OCI-LY1 (cell line): ENCODE data around the gene ZNF354C.
"Not testable (repeated sequence)": the region's sequence is repeated elsewhere in the genome, so short reads cannot be mapped to it uniquely, and the experiment has no call there.

Source experiments
- H2AFZ ChIP-seq: fragments of 200-600 bp; sonication (generic), shearing (Covaris generic); 2 replicates; pipeline ENCODE4 v1.6.0; 2014; ENCODE audit warnings: antibody characterized with exemption, mild to moderate bottlenecking, low read length
- H3F3A ChIP-seq: fragments of 200-600 bp; sonication (generic), shearing (Covaris generic); 2 replicates; pipeline ENCODE4 v1.6.0; 2014; ENCODE audit warnings: mild to moderate bottlenecking, antibody characterized with exemption, low read length, moderate library complexity; ENCODE audit not compliant: insufficient read depth
- H3K27ac ChIP-seq: fragments of 200-600 bp; sonication (generic); 2 replicates; pipeline ENCODE4 v1.5.1; 2014; ENCODE audit warnings: low read length, mixed run types, mild to moderate bottlenecking, low read depth; ENCODE audit not compliant: poor library complexity, severe bottlenecking
- H3K27me3 ChIP-seq: fragments of 200-600 bp; sonication (generic); 2 replicates; pipeline ENCODE4 v1.6.0; 2014; ENCODE audit warnings: antibody characterized with exemption, mild to moderate bottlenecking, low read length, moderate library complexity; ENCODE audit not compliant: insufficient read depth
- H3K36me3 ChIP-seq: fragments of 200-600 bp; sonication (generic); 2 replicates; pipeline ENCODE4 v1.6.1; 2014; ENCODE audit warnings: mild to moderate bottlenecking, antibody characterized with exemption, low read length, moderate library complexity, mixed read lengths; ENCODE audit not compliant: insufficient read depth
- H3K4me1 ChIP-seq: fragments of 200-600 bp; sonication (generic); 2 replicates; pipeline ENCODE4 v1.5.1; 2014; ENCODE audit warnings: mild to moderate bottlenecking, low read length, moderate library complexity; ENCODE audit not compliant: insufficient read depth, severe bottlenecking
- H3K4me2 ChIP-seq: fragments of 200-600 bp; sonication (generic), shearing (Covaris generic); 2 replicates; pipeline ENCODE4 v1.6.1; 2014; ENCODE audit warnings: low read length
- H3K4me3 ChIP-seq: fragments of 200-600 bp; sonication (generic); 2 replicates; pipeline ENCODE4 v1.5.1; 2014; ENCODE audit warnings: low read length, low read depth, mild to moderate bottlenecking, mixed read lengths; ENCODE audit not compliant: poor library complexity, severe bottlenecking
- H3K79me2 ChIP-seq: fragments of 200-600 bp; shearing (Covaris generic); 2 replicates; pipeline ENCODE4 v1.6.1; 2016; ENCODE audit warnings: mixed run types, low read length, mixed read lengths; ENCODE audit not compliant: insufficient read depth
- H3K9ac ChIP-seq: fragments of 200-600 bp; sonication (generic), shearing (Covaris generic); 2 replicates; pipeline ENCODE4 v1.6.1; 2014; ENCODE audit warnings: mild to moderate bottlenecking, low read length, mixed read lengths
- H3K9me2 ChIP-seq: fragments of 200-600 bp; sonication (generic), shearing (Covaris generic); 2 replicates; pipeline ENCODE4 v1.6.1; 2014; ENCODE audit warnings: low read depth, mild to moderate bottlenecking, low read length, mixed read lengths
- H3K9me3 ChIP-seq: fragments of 200-600 bp; shearing (Covaris generic); 2 replicates; pipeline ENCODE4 v1.6.1; 2014; ENCODE audit warnings: low read length, mixed read lengths
- H4K20me1 ChIP-seq: fragments of 200-600 bp; sonication (generic), shearing (Covaris generic); 2 replicates; pipeline ENCODE4 v1.6.0; 2016; ENCODE audit warnings: mild to moderate bottlenecking, low read length; ENCODE audit not compliant: insufficient read depth
- CTCF ChIP-seq: fragments of 200-600 bp; sonication (generic), shearing (Covaris generic); IDR thresholded peaks from 2 replicates; pipeline ENCODE4 v1.5.1; 2017; ENCODE audit warnings: mild to moderate bottlenecking, antibody characterized with exemption, low read length, moderate library complexity, mixed read lengths
- EZH2 ChIP-seq: fragments of 200-600 bp; sonication (generic), shearing (Covaris generic); IDR thresholded peaks from 2 replicates; pipeline ENCODE4 v1.8.0; 2017; ENCODE audit warnings: borderline replicate concordance, mixed run types, mild to moderate bottlenecking, antibody characterized with exemption, low read length, moderate library complexity, mixed read lengths

The ZNF354C gene

GRCh38 chr5:179080724-179081123 is 20.6 kb downstream of the ZNF354C start:
- no peaks in the 10 kb centered on the region for H3K27me3 ChIP-seq
- no peak for TF ChIP-seq CTCF
- TF ChIP-seq EZH2 = no peak
- H4K20me1 ChIP-seq = no peaks in the 10 kb centered on the region
- no peaks in the 10 kb centered on the region for H3K4me1 ChIP-seq
- H3K36me3 ChIP-seq = no peaks in the 10 kb centered on the region
- H3K9me3 ChIP-seq = peaks cover 32% of the 10 kb centered on the region
- H3K4me2 ChIP-seq = no peak overlapping the region
- no peak overlapping the region for H3K27ac ChIP-seq
- no peaks in the 10 kb centered on the region for H3K79me2 ChIP-seq
- no peak overlapping the region for H2AFZ ChIP-seq
- H3K9me2 ChIP-seq = no peaks in the 10 kb centered on the region
- H3F3A ChIP-seq = no peaks in the 10 kb centered on the region
- H3K4me3 ChIP-seq = no peak overlapping the region
- no peak overlapping the region for H3K9ac ChIP-seq

GRCh38 chr5:179089502-179089901 is 29.3 kb downstream of the ZNF354C start:
- Histone ChIP-seq H3K27ac (no peak overlapping the region), H3K9me2 (no peaks in the 10 kb centered on the region), H3K4me1 (no peaks in the 10 kb centered on the region), H3K9me3 (peaks cover 1% of the 10 kb centered on the region; the same call in 1 of the 2 replicates), H3K9ac (no peak overlapping the region), H4K20me1 (no peaks in the 10 kb centered on the region), H3F3A (no peaks in the 10 kb centered on the region), H2AFZ (no peak overlapping the region), H3K27me3 (no peaks in the 10 kb centered on the region), H3K79me2 (no peaks in the 10 kb centered on the region), H3K4me2 (no peak overlapping the region), H3K36me3 (no peaks in the 10 kb centered on the region), H3K4me3 (no peak overlapping the region)
- TF ChIP-seq CTCF (no peak), EZH2 (no peak)

- not testable (repeated sequence) for H3K9ac ChIP-seq, H3K4me3 ChIP-seq, H2AFZ ChIP-seq, H3K9me2 ChIP-seq, H3K4me2 ChIP-seq, H3K27ac ChIP-seq, H3K36me3 ChIP-seq, H4K20me1 ChIP-seq, H3K27me3 ChIP-seq, H3K9me3 ChIP-seq, H3K79me2 ChIP-seq, H3K4me1 ChIP-seq, H3F3A ChIP-seq
These were observed 41.1 kb downstream of the ZNF354C start for GRCh38 chr5:179101282-179101681.

DNA sequence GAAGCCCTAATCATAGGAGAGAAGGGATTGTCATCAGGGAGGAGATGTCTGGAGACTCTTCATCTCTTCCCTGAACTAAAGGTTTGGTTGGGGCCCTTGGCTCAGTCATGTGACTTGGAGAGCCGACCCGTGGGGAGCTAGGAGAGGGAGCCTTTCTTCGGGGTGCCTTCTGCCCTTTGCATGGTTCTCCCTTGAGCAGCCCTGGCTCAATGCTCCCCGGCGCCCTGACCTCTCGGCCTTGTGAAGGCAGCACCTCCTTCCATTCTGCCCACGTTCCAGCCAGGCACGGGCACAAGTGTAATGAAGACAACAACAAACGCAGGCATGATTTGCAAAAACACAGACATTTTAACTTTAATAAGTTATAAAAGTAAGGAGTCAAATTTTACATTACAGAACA is 50.4 kb downstream of the ZNF354C start:
- Histone ChIP-seq H3K27ac (no peak overlapping the region), H4K20me1 (no peaks in the 10 kb centered on the region), H3K27me3 (no peaks in the 10 kb centered on the region), H3K4me3 (no peak overlapping the region), H3K9me2 (no peaks in the 10 kb centered on the region), H2AFZ (no peak overlapping the region), H3F3A (no peaks in the 10 kb centered on the region), H3K79me2 (no peaks in the 10 kb centered on the region), H3K36me3 (no peaks in the 10 kb centered on the region), H3K9ac (no peak overlapping the region), H3K4me2 (no peak overlapping the region), H3K9me3 (no peaks in the 10 kb centered on the region), H3K4me1 (no peaks in the 10 kb centered on the region)
- TF ChIP-seq EZH2 (no peak), CTCF (no peak)
